Cardiac muscle cell (in vitro differentiated cells and primary cell): ENCODE results near the gene RCSD1. TPM values are rescaled to one million over a fixed set of nuclear protein-coding genes. Genes with fewer than 3 reads are reported as not detected.

Experiments
- DNase-seq, 2 donors: peaks; one replicate each; pipeline versions ENCODE4 v3.0.0 to v3.0.0-alpha.2; 2010 to 2017; ENCODE audit warnings: low read depth in 1 of 2, low spot score in 1 of 2
- H3K27ac ChIP-seq: fragments of 200-600 bp; sonication (generic); 2 replicates; pipeline ENCODE4 v1.5.1; 2016
- H3K27me3 ChIP-seq: fragments of 200-600 bp; sonication (generic); 2 replicates; pipeline ENCODE4 v1.6.0; 2016; ENCODE audit warnings: control low read depth
- H3K36me3 ChIP-seq: fragments of 200-600 bp; sonication (generic); 2 replicates; pipeline ENCODE4 v1.5.1; 2016; ENCODE audit warnings: control low read depth
- H3K4me1 ChIP-seq: fragments of 200-600 bp; sonication (generic); 2 replicates; pipeline ENCODE4 v1.8.1; 2017; ENCODE audit warnings: low read depth, mild to moderate bottlenecking, mixed run types
- H3K4me3 ChIP-seq: fragments of 200-600 bp; sonication (generic); 2 replicates; pipeline ENCODE4 v1.5.1; 2016; ENCODE audit warnings: mild to moderate bottlenecking
- H3K9me3 ChIP-seq: fragments of 200-600 bp; sonication (generic); 2 replicates; pipeline ENCODE4 v1.5.1; 2017; ENCODE audit warnings: low read depth, mild to moderate bottlenecking, control low read depth
- polyA plus RNA-seq: library from polyadenylated mRNA; unstranded; fragments of >200 nt; fragmentation: Nextera tagmentation; extraction: Ambion mirVana; gene quantifications from 2 replicates; pipeline ENCODE4 v1.2.1, GENCODE V29; 2016
- total RNA-seq: library from RNA; depleted of rRNA; stranded (reverse); fragments of >200 nt; gene quantifications from 2 replicates; pipeline ENCODE4 v1.2.3, GENCODE V29; 2016
- TF ChIP-seq, protein P1 (sequence below): IDR thresholded peaks from 2 replicates; pipeline ENCODE4 v1.5.1; 2012; ENCODE audit warnings: low read depth, mild to moderate bottlenecking, low read length

The RCSD1 gene
- total and polyA plus RNA-seq, 2 experiments from 2014 or later, result 77.3 to 317 TPM

DNA sequence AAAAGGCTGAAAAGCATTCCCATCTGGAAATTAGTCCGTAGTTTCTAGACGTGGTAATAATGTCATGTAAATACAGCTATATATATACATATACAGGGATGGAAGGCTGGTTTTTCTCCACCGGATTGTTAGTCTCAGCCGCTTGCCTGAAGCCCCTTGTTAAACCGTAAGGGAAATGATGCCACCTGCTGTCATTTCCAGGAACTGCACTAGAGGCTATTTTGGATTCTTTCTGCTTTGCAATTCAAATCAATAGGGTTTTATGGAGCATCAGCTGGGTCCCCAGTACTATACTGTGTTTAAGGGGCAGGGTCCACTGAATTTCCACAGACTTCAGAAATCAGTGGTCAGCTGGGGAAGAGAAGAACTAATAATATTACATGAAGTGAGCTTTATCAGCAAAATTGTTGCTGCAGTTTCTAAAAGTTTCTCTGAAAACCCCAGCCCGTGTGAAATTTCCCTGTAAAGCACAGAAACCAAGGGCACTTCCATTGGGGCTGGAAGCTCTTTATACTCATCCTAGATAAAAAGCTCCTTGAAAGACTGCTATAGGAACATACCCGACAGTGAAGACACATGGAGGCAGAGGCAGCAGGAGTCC is 58.0 kb downstream of the RCSD1 start:
- no peak overlapping the region for H3K4me3 ChIP-seq
- DNase-seq, result peak; percentile 84 to 88
- H3K4me1 ChIP-seq, result peaks cover 37% of the 10 kb centered on the region
- peak overlapping the region; percentile 100 for H3K27ac ChIP-seq
- H3K9me3 ChIP-seq, result no peaks in the 10 kb centered on the region
- TF ChIP-seq, protein P1, sequence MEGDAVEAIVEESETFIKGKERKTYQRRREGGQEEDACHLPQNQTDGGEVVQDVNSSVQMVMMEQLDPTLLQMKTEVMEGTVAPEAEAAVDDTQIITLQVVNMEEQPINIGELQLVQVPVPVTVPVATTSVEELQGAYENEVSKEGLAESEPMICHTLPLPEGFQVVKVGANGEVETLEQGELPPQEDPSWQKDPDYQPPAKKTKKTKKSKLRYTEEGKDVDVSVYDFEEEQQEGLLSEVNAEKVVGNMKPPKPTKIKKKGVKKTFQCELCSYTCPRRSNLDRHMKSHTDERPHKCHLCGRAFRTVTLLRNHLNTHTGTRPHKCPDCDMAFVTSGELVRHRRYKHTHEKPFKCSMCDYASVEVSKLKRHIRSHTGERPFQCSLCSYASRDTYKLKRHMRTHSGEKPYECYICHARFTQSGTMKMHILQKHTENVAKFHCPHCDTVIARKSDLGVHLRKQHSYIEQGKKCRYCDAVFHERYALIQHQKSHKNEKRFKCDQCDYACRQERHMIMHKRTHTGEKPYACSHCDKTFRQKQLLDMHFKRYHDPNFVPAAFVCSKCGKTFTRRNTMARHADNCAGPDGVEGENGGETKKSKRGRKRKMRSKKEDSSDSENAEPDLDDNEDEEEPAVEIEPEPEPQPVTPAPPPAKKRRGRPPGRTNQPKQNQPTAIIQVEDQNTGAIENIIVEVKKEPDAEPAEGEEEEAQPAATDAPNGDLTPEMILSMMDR, result peak; percentile 86
- peaks cover 38% of the 10 kb centered on the region for H3K36me3 ChIP-seq
- H3K27me3 ChIP-seq, result no peaks in the 10 kb centered on the region

DNA sequence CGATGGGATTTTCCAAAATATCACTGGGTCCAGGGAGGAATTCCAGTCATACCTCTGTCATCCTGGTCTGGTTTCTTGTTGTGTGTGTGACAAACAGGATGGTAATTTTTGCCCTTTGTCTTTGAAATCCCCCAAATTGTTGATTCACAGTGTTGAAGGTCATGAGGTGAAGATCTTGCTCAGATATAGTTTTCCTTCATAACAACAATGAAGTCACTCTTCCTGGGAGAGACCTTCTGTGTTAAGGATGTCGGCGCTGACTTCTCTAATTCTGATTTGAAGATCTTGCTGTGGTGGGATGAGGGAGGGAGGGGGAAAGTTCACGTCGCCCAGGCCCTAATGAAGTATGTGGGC is 59.5 kb downstream of the RCSD1 start:
- no peak for DNase-seq
- Histone ChIP-seq H3K9me3 (no peaks in the 10 kb centered on the region), H3K27ac (no peak overlapping the region), H3K4me3 (no peak overlapping the region), H3K27me3 (no peaks in the 10 kb centered on the region), H3K4me1 (peaks cover 24% of the 10 kb centered on the region), H3K36me3 (peaks cover 46% of the 10 kb centered on the region)
- TF ChIP-seq, protein P1, result no peak

DNA sequence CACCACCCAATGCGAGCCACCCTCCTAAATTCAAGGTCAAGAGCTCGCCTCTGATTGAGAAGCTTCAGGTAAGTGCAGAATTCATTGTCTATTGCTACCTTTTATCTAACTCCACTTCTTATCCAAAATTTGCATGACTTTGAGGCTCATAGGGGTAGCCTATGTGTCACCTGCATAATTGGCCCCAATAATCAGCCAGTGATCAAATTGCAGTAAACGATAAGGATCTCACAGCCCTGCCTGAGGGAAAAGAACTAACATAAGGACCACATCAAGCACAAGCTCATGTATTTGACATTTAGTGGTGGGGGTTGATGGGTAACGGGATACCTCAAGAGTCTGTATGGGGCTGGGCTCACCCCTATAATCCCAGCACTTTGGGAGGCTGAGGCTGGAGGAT is 60.0 kb downstream of the RCSD1 start:
- peaks cover 19% of the 10 kb centered on the region for H3K4me1 ChIP-seq
- TF ChIP-seq, protein P1, result no peak
- H3K4me3 ChIP-seq, result no peak overlapping the region
- DNase-seq, result no peak
- H3K27me3 ChIP-seq, result no peaks in the 10 kb centered on the region
- H3K27ac ChIP-seq, result no peak overlapping the region
- H3K9me3 ChIP-seq, result no peaks in the 10 kb centered on the region
- H3K36me3 ChIP-seq, result peaks cover 51% of the 10 kb centered on the region

DNA sequence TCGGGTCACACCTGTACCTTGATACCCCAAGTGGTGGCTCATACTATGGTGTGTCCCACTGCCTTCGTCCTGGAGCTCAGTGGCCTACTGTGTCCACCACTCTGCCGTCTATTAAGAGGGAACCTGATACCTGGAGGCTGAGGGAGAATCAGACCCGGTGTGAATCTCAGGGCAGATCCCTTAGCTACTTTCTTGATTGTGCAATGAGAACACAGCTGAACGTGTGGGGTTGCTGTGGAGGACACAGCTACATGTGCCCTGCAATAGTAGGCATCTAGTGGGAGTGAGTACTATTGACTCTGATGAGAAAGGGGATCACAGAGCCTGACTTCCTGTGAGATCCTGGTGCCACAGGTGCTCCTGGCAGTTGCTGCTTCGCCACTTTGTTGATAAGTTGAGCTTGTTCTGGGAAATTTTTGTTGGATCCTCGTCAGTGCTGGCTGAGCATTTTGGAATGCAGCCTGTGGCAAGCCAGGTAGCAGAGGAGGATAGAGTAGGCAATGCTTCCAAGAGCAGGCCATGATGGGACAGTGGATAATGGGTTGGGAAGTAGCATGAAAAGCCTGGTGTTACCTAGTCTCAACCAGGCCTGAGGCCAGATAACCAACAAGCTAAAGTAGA is 63.5 kb downstream of the RCSD1 start:
- peaks cover 80% of the 10 kb centered on the region for H3K36me3 ChIP-seq
- DNase-seq, result no peak
- TF ChIP-seq, protein P1, result no peak
- no peaks in the 10 kb centered on the region for H3K9me3 ChIP-seq
- H3K27ac ChIP-seq, result no peak overlapping the region
- H3K4me1 ChIP-seq, result no peaks in the 10 kb centered on the region
- H3K27me3 ChIP-seq, result no peaks in the 10 kb centered on the region
- H3K4me3 ChIP-seq, result no peak overlapping the region

DNA sequence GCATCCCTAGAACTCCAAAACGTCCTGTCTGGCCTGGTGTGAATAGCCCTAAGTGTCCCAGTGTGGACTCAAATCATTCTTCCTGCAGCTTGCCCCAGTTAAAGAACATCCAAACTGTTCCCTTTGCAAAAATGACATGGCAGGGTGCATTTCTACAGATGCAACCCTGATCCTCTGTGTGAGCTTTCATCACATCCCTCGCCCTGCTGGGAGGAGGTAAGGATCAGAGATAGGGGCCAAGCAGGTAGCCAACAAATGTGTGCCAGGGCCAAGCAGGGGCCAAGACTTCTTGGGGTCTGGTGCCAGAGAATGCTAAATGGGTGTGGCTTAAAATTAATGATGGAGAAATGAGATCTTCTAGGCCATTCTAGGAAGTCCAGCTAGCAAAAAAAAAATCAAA is 64.7 kb downstream of the RCSD1 start:
- Histone ChIP-seq H3K36me3 (peaks cover 80% of the 10 kb centered on the region), H3K27ac (peak overlapping the region; percentile 17), H3K27me3 (no peaks in the 10 kb centered on the region), H3K4me1 (no peaks in the 10 kb centered on the region), H3K4me3 (no peak overlapping the region), H3K9me3 (no peaks in the 10 kb centered on the region)
- TF ChIP-seq, protein P1, result no peak
- DNase-seq, result no peak
